ENCODE results near the gene FLACC1. TPM values are rescaled to one million over a fixed set of nuclear protein-coding genes. Genes with fewer than 3 reads are reported as not detected.
A peak's percentile ranks its signal among the peaks of the same experiment; 100 is the strongest.

Gene FLACC1
- total RNA-seq, result 0.78 to 1.2 TPM (median 1.1 TPM) in 3 replicates

- Mint-ChIP-seq H3K36me3 (peaks cover 9% of the 10 kb centered on the region), H3K4me1 (peaks cover 5% of the 10 kb centered on the region), H3K9me3 (no peaks in the 10 kb centered on the region), H3K27me3 (ENCODE audit: low read depth) (no peaks in the 10 kb centered on the region), H3K4me3 (no peak within 1 kb of the TSS), H3K27ac (peak within 1 kb of the TSS; percentile 79)
- DNase-seq (ENCODE audit: low spot score in 2 of 2, unreplicated experiment in 2 of 2), result no peak
- no peak for TF ChIP-seq CTCF (IDR thresholded peaks at IDR 0.05; ENCODE audit: unreplicated experiment)
Measured at GRCh38 chr2:201357221-201357620, at the start of gene FLACC1. Gene FLACC1, minus strand, starts transcription at chr2:201357345. Its CDS starts 5,941 bp downstream, at chr2:201351404.

- DNase-seq (ENCODE audit: low spot score in 2 of 2, unreplicated experiment in 2 of 2), result no peak
- H3K36me3 Mint-ChIP-seq, result peaks cover 5% of the 10 kb centered on the region
- H3K4me3 Mint-ChIP-seq, result peak overlapping the region; percentile 39
- peaks cover 1% of the 10 kb centered on the region for H3K9me3 Mint-ChIP-seq
- peaks cover 64% of the 10 kb centered on the region for H3K4me1 Mint-ChIP-seq
- H3K27me3 Mint-ChIP-seq (ENCODE audit: low read depth), result no peaks in the 10 kb centered on the region
- peak overlapping the region; percentile 65 for H3K27ac Mint-ChIP-seq
- TF ChIP-seq CTCF (IDR thresholded peaks at IDR 0.05; ENCODE audit: unreplicated experiment), result no peak
Measured at GRCh38 chr2:201406077-201406662, 49.0 kb upstream of the FLACC1 start.

- Mint-ChIP-seq H3K36me3 (peaks cover 5% of the 10 kb centered on the region), H3K9me3 (no peaks in the 10 kb centered on the region), H3K27ac (peak overlapping the region; percentile 75), H3K27me3 (ENCODE audit: low read depth) (no peaks in the 10 kb centered on the region), H3K4me1 (peaks cover 67% of the 10 kb centered on the region), H3K4me3 (peak overlapping the region; percentile 1)
- no peak for TF ChIP-seq CTCF (IDR thresholded peaks at IDR 0.05; ENCODE audit: unreplicated experiment)
- DNase-seq (ENCODE audit: low spot score in 2 of 2, unreplicated experiment in 2 of 2), result no peak
Measured at GRCh38 chr2:201404699-201405280, 47.6 kb upstream of the FLACC1 start.

GRCh38 chr2:201403880-201404279, 46.7 kb upstream of the FLACC1 start:
- no peak for TF ChIP-seq CTCF (IDR thresholded peaks at IDR 0.05; ENCODE audit: unreplicated experiment)
- Mint-ChIP-seq H3K4me3 (peak overlapping the region; percentile 6), H3K4me1 (peaks cover 69% of the 10 kb centered on the region), H3K27me3 (ENCODE audit: low read depth) (no peaks in the 10 kb centered on the region), H3K36me3 (peaks cover 6% of the 10 kb centered on the region), H3K27ac (peak overlapping the region; percentile 75), H3K9me3 (no peaks in the 10 kb centered on the region)
- DNase-seq (ENCODE audit: low spot score in 2 of 2, unreplicated experiment in 2 of 2), result no peak

- TF ChIP-seq CTCF (IDR thresholded peaks at IDR 0.05; ENCODE audit: unreplicated experiment), result no peak
- DNase-seq (ENCODE audit: low spot score in 2 of 2, unreplicated experiment in 2 of 2), result no peak
- H3K4me1 Mint-ChIP-seq, result peaks cover 68% of the 10 kb centered on the region
- no peaks in the 10 kb centered on the region for H3K9me3 Mint-ChIP-seq
- no peak overlapping the region for H3K4me3 Mint-ChIP-seq
- H3K27me3 Mint-ChIP-seq (ENCODE audit: low read depth), result no peaks in the 10 kb centered on the region
- H3K36me3 Mint-ChIP-seq, result peaks cover 10% of the 10 kb centered on the region
- peak overlapping the region; percentile 75 for H3K27ac Mint-ChIP-seq
Measured at GRCh38 chr2:201402651-201403562, 45.8 kb upstream of the FLACC1 start.
